GM19467 (cell line): ENCODE data around the gene HOXD8.

ENCODE experiments used
- ATAC-seq: cut with Tn5 transposase; IDR thresholded peaks from one replicate; pipeline ENCODE4 v1.9.1; 2021; ENCODE audit warnings: mild to moderate bottlenecking, moderate library complexity; ENCODE audit not compliant: unreplicated experiment

Gene HOXD8

DNA sequence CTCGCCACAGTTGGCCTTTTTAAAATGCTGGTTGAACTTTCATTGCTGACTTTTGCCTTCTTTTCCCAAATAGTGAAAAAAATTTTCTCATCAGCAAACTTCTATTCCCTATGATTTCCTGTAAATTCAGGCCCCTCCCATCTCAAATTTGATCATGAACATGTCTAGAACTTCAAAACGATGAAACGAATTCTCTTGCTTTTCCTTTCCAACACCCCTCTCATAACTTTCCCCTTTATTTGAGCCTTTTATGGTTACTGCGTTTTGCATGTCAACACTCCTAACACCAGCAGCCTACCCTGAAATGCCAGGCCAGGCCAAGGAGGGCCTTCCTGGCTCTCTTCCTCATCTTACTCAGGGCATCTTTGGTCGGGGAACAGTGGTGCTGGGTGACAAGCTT is 38.6 kb upstream of the HOXD8 start:
- no peak for ATAC-seq

DNA sequence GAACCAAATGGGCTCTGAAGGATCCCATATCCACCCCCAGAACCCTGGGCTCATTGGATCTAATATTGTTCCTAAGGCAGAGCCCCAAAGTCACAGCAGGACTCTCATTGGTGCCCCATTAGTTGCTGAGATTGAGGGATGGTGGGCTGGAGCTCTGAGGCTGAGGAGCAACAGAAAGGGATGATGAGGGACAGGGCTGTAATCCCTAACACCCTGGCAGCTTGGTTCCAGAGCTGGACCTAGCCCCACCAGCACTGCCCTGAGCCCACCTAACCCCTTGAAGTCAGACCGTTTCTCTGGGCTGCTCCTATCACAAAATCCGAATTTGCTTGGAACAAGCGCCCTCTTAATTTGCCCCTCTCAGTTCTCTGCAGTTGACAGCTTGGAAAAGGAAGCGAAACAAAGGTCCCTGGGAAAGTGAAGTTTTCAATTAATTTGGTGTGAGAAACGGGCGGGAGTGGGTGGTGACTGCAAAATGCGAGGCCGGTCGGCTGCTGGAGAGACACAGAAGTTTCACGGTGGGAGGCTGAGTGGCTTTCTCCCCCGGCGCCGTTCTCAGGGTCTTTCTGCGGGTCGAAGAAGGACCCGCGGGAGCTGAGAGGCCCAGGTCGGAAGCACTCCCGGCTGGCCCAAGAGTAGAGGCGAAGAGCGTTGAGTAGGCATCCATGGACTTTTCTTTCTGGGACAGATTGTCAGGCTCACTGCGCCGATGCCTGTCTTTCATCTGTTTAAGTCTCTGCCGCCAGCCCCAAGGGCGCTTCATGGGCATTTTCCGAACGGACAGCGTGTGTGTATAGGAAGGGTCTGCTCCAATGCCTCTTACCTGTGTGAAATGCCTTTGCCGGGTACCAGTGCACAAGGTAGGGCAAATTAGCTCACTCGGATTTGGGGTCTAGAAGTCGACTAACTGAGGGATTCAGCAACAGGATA is 37.9 kb upstream of the HOXD8 start:
- no peak for ATAC-seq

DNA sequence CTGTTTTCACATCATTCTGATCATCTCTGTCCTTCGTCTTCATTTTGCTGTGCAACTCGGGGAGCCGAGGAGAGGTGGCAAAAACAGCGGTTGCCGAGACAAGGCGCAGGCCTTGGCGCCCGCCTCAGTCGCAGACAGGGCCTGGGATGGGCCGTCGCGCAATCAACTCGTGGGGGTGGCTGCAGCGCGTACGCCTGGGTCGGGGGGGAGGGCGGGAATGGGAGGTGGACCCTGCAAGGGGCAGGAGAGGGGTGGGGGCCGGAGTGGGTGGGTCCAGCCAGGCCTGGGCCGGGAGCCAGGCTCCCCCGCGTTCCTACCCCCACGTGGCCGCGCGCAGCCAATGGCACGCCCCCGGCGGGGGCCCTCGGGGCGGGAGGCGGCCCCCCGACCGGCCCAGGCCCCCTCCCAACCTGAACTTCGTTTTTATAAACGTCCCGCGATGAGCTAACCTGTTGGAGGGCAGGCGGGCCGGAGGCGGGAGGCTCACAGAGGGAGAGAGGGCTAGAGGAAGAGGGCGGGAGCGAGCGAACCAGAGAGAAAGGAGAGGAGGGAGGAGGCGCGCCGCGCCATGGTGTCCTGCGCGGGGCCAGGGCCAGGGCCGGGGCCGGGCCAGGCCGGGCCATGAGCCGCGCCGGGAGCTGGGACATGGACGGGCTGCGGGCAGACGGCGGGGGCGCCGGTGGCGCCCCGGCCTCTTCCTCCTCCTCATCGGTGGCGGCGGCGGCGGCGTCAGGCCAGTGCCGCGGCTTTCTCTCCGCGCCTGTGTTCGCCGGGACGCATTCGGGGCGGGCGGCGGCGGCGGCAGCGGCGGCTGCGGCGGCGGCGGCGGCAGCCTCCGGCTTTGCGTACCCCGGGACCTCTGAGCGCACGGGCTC is 37.0 kb upstream of the HOXD8 start, which contains the start of gene HOXD13:
Gene HOXD13, plus strand, starts transcription at position 452 of the 875 bp plus-strand sequence. Its CDS starts 170 bp downstream, at position 622.
- no peak for ATAC-seq

DNA sequence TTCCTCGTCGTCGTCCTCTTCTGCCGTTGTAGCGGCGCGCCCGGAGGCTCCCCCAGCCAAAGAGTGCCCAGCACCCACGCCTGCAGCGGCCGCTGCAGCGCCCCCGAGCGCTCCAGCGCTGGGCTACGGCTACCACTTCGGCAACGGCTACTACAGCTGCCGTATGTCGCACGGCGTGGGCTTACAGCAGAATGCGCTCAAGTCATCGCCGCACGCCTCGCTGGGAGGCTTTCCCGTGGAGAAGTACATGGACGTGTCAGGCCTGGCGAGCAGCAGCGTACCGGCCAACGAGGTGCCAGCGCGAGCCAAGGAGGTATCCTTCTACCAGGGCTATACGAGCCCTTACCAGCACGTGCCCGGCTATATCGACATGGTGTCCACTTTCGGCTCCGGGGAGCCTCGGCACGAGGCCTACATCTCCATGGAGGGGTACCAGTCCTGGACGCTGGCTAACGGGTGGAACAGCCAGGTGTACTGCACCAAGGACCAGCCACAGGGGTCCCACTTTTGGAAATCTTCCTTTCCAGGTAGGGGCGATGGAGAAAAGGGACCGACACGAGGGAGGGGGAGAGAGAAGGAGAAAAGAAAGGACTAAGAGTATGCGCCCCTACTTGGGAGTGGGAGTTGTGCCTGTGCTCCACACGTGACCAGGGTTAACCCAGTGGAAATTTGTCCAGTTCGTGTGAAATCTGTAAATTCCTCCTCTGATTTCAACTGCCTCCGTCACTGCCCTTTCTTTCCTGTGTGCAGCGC is 36.2 kb upstream of the HOXD8 start:
- no peak for ATAC-seq

DNA sequence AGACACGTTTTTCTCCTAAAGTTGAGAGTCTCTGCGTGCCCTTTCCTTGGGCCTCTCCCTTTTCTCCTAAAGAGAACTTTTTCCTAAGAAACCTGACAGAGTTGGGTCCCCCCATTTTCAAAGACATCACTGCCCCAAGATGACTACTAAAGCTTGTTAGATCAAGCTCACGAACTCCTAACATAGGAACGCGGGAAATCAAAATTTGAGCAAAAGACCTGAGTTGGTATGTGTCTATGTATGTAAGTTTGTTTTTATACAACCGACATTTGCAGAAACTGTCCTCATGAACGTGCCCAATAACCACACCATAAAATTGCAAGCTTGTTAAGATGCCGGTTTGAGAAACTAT is 35.6 kb upstream of the HOXD8 start:
- no peak for ATAC-seq

DNA sequence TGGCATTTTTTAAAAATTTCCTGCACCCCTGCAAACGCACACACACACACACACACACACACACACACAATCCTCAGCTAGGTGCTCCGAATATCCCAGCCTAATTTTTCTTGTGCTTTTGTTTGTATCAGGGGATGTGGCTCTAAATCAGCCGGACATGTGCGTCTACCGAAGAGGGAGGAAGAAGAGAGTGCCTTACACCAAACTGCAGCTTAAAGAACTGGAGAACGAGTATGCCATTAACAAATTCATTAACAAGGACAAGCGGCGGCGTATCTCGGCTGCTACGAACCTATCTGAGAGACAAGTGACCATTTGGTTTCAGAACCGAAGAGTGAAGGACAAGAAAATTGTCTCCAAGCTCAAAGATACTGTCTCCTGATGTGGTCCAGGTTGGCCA is 35.2 kb upstream of the HOXD8 start:
- no peak for ATAC-seq

DNA sequence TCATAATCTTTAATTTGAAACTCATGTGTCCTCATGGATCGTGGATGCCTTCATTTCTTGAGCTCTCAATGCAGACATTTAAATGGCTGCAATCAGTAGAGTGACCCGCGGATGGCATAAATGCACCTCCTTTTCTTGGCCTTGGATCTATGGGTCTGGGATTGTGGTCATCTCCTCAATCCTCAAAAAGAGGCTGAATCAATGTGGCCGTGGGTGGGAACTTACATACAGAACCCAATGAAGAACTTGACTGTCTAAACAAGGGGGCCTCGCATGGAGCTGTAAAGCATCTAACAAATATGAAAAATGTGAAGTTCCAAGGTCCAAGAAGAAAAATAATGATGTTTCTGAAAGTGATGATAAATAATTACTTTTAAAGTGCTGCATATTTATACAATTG is 34.1 kb upstream of the HOXD8 start:
- no peak for ATAC-seq

DNA sequence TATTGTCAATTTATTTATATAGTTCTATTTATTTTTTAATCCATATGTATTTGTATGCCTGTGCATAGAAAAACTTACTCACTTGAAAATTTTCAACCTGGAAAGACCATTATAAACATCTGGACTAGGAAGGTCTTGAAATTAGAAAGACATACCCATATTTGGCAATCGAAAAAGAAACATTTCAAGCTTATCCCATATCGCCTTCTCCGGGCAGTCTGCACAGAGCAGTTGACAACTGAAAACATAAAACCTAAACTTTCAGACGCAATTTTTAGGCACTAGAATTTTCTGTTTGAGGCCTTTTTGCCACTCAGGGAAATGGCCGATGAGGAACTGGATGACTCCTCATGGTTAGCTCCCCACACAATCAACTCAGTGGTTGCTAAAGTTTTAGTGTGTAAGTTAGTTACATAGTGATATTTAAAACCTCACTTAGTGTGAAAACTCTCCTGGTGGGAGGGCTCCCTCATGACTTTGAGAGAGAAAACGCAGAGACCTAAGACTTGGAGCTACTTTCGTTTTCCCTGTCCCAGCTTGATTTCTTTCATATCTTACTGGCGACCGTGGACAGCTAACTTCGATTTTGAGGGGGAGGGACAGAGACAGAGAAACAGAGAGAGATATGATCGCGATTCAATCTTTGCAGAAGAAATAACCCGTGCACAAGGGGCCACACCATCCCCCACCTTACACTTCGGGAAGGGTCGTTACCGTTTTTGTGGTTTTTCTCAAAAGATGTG is 33.1 kb upstream of the HOXD8 start:
- ATAC-seq = no peak

DNA sequence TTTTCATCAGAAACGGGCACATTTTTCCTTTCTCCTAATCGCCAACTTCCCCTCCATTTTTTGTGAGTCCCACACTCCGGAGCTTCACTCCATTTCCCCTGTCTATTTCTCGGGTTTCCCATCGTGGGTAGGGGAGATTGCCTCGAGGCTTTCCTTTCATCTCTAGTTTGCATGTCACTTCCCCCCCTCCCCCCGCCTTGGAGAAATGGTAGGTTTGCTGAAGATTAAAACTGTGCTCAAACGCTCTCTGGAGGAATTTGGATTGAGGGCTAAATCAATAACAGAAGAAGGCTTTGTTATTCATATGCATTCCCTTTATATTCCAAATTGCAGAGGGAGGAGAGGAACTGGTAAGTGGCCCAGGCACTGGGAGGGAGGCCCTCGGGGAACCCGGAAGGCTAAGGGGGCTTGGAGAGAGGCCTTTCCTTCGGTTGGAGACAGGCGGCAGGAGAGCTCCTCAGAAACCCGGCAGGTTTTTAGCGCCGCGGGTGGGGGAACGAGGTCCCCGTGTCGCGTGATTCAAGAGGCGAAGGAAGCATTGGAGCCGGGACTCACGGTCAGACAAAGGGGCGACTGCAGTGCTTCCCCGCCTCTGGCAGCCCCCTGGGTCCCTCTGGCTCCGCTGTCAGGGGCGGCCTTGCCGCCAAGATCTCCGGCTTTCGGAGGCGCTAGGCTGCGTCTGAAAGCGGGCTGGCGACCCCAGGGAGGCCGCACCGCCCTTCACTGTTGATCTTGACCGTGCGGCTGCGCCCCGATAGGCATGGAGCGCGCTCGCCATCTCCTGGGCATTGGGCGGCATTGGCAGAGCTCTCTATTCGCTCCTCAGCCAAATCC is 32.3 kb upstream of the HOXD8 start:
- peak; percentile 85 for ATAC-seq

DNA sequence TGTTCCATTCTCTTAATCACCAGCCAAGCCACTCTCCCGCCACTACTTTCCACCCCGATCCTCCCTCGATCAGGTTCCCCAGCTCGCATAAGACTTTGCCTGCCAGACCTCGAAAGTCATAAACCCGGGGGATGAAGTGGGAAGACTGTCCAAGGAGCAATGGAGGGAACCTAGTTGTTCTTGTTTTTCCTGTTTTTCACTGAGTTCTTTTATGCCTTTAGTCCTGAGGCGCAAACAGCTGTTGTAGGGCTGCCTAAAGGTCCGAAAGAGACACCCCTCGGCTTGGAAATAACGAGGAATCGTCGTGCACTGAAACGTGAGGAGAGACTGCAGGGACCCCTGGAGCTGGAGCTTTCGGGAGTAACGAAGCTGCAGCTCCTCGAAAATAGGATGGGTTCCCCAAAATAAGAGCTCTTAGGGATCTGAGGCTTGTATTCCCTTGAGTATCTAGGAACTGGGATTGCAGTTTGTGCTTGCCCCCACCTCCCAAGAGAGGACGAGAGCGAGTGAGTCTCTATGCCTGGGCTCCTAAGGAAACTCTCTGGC is 31.6 kb upstream of the HOXD8 start:
- ATAC-seq = no peak

DNA sequence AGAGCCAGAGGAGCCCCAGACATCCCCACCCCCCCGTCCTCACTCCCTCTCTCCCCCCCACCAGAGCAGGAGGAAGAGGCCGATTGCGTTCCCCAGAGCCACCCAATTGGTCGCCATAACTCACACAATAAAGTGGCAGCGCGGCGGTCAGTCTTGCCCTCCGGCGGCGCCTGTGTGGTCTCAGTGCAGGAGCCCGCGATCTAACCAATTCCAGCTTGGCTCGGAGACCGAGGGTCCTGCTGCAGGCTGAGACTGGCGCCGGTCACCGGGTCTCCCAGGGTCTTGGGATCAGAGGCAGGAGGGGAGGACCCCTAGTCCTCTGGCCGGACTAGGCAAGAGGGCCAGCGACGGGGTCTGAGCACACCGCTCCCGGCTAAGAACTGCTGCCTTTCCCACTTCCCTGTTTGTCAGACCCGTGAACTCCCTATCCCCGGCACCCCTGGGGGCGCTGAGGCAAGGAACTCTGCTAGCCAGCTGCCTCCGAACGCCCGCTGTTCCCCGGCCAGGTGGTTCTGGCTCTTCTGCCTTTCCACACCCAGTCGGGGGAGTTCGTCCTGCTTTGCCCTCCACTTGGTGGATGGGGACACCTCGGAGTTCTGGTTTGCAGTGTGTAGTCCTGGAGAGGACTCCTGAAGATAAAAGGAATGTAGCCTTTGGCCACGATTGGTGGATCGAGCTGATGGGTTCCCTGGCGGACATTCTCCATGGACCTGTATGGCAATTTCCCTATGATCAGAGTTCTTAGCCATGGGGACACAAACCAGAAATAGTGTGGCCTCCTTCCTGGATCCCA is 30.9 kb upstream of the HOXD8 start:
- ATAC-seq = no peak

DNA sequence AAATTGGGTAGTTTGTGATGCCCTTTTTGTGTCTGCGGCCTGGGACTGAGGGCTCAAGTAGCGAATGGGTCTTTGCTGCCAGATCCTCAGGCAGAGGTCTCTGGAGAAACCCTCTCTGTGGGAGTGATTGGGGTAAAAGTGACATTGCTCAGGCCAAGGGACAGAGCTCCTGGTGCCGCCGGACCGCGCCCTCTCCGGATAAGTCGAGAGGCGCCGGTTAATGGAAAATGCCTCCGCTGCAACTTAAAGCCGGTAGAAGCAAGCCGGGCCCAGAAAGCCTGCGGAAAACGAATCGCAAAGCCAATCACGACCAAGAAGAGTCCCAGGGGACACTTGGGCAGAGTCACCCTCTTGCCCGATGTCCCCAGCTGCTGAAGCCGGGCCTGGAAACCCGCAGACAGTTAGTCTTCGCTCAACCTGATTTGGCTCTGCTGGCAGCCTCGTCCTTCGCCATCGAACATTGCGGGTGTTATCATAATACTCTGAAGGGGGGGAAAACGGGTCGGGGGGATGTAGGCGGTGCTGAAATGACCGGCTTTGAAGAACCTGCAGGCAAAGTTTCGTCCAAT is 30.3 kb upstream of the HOXD8 start:
- no peak for ATAC-seq

DNA sequence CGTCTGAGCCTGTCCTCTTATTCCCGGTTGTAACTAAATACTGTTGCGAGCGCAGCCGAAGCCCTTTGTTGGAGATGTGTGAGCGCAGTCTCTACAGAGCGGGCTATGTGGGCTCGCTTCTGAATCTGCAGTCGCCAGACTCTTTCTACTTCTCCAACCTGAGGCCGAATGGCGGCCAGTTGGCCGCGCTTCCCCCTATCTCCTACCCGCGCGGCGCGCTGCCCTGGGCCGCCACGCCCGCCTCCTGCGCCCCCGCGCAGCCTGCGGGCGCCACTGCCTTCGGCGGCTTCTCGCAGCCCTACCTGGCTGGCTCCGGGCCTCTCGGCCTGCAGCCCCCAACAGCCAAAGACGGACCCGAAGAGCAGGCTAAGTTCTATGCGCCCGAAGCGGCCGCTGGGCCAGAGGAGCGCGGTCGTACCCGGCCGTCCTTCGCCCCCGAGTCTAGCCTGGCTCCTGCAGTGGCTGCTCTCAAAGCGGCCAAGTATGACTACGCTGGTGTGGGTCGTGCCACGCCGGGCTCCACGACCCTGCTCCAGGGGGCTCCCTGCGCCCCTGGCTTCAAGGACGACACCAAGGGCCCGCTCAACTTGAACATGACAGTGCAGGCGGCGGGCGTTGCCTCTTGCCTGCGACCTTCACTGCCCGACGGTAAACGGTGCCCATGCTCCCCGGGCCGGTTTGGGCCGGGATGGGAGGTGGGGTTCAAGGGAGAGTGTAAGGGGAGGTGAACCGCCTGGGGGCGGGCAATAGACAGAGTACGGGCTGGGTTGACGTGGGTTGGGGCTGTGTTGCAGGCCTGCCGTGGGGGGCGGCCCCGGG is 29.6 kb upstream of the HOXD8 start, which contains the start of gene HOXD12:
Gene HOXD12, plus strand, starts transcription at position 68 of the 819 bp plus-strand sequence. Its CDS starts 7 bp downstream, at position 75.
- no peak for ATAC-seq

DNA sequence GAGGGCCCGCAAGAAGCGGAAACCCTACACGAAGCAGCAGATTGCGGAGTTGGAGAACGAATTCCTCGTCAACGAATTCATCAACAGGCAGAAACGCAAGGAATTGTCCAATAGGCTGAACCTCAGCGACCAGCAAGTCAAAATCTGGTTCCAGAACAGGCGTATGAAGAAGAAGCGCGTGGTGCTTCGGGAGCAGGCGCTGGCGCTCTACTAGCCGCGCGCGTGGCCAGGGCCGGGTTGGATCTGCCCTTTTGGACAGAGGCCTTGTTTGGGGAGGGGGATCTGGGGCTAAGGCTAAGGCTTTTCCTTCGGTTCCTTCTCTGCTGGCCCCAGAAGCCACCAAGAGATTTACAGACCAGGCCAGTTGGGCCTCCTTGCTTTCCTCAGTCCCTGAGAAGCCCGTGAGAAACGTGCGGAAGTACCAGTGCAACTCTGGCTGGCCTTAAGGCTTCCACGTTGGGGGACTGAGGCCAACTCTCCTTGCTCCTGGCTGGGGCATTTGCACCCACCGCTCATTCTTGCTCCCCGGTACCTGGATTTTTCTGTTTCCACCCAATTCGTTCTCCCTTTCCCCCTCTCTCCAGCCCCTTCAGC is 28.9 kb upstream of the HOXD8 start:
- ATAC-seq = no peak

DNA sequence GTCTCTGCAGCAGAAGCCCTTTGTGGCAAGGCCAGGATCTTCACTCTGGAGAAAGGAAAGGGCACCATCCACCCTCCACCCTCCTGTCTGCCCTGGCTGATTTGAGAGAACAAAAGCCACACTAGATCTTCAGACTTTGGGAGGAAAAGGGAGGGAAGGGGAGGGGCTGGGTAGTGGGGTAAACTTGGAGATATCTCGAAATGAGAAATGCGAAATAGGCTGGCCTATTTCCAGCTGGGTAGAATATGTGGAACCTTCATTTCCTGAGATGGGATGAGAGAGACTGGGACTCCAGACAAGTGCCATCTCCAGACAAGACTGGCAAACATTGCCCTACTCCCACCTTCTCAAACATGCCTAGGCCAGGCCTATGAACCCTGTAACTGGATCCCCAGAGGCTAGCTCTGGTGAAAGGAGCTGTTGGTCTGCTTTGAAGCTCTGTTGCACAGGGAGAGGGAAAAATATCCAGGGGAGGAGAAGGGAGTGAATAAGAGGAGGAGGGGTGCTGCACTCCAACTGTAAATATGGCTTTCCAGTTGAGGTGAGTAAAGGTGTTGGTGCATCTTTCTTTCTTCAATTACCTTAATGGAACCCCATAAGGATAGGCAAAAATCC is 28.2 kb upstream of the HOXD8 start:
- no peak for ATAC-seq

DNA sequence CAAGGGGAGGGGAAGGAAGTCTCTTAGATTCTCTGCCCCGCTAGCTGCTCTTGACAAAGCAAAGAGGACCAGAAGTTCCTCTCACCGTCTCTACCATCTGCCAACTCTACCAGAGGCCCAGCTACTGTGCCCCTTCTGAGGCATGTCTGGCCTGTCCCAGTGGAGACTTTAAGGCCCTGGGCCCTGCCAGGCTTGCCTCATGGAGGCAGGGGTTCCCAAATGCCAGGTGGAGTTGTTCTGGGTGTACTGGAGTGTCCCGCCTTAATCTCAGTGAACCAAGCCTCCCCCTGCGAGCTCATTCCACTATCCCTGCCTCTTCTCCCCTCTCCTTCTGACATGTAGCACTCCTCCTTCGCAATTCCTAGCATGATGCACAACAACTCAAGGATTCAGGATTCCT is 27.7 kb upstream of the HOXD8 start:
- ATAC-seq = no peak
